ENCODE measurements around the gene PCBD2.

- TF ChIP-seq EZH2 (IDR thresholded peaks at IDR 0.05) (no peak), POLR2AphosphoS5 (IDR thresholded peaks at IDR 0.05; ENCODE audit: borderline replicate concordance, low read depth, low read length) (no peak), FOXP2 (optimal IDR thresholded peaks at IDR 0.05; ENCODE audit: control extremely low read depth, extremely low read length, insufficient read depth) (no peak)
These were observed 27.8 kb upstream of the PCBD2 start for GRCh38 chr5:134877159-134877558.

Data from SK-N-MC (cell line).